Mesendoderm (in vitro differentiated cells): ENCODE data around the gene SHROOM4.

Experiments used
- DNase-seq: peaks from one replicate; pipeline ENCODE4 v3.0.0; 2013
- H2AK5ac ChIP-seq: 2 replicates; pipeline ENCODE4 v1.6.1; 2013; ENCODE audit warnings: low read length, inconsistent platforms
- H2BK120ac ChIP-seq: 2 replicates; pipeline ENCODE4 v1.6.1; 2013; ENCODE audit warnings: low read depth, mild to moderate bottlenecking, low read length, moderate library complexity, mixed read lengths
- H2BK15ac ChIP-seq: replicated peaks from 2 replicates; pipeline ENCODE4 v1.6.1; 2013; ENCODE audit warnings: low read depth, mild to moderate bottlenecking, moderate library complexity
- H2BK5ac ChIP-seq: 2 replicates; pipeline ENCODE4 v1.6.1; 2013; ENCODE audit warnings: low read length, inconsistent platforms
- H3K18ac ChIP-seq: 2 replicates; pipeline ENCODE4 v1.6.1; 2013; ENCODE audit warnings: mild to moderate bottlenecking, low read length, mixed read lengths
- H3K23ac ChIP-seq: one replicate; pipeline ENCODE4 v1.6.1; 2013; ENCODE audit warnings: low read length
- H3K27ac ChIP-seq: 2 replicates; pipeline ENCODE4 v1.5.1; 2013; ENCODE audit warnings: low read depth, mild to moderate bottlenecking, inconsistent platforms, low read length, moderate library complexity
- H3K27me3 ChIP-seq: 2 replicates; pipeline ENCODE4 v1.6.1; 2013; ENCODE audit warnings: low read length, control low read depth, mild to moderate bottlenecking, inconsistent platforms; ENCODE audit not compliant: insufficient read depth, poor library complexity
- H3K36me3 ChIP-seq: 2 replicates; pipeline ENCODE4 v1.6.1; 2013; ENCODE audit warnings: low read length, inconsistent platforms; ENCODE audit not compliant: control insufficient read depth, insufficient read depth
- H3K4ac ChIP-seq: one replicate; pipeline ENCODE4 v1.6.1; 2013; ENCODE audit warnings: low read depth, mild to moderate bottlenecking, low read length, moderate library complexity
- H3K4me1 ChIP-seq: 2 replicates; pipeline ENCODE4 v1.6.1; 2013; ENCODE audit warnings: low read depth, low read length, inconsistent platforms; ENCODE audit not compliant: control insufficient read depth
- H3K4me2 ChIP-seq: 2 replicates; pipeline ENCODE4 v1.6.1; 2013; ENCODE audit warnings: low read length
- H3K4me3 ChIP-seq: 2 replicates; pipeline ENCODE4 v1.5.1; 2013; ENCODE audit warnings: mild to moderate bottlenecking, low read length
- H3K56ac ChIP-seq: one replicate; pipeline ENCODE4 v1.6.1; 2013; ENCODE audit warnings: low read length
- H3K79me1 ChIP-seq: 2 replicates; pipeline ENCODE4 v1.6.1; 2013; ENCODE audit warnings: low read length, inconsistent platforms
- H3K79me2 ChIP-seq: 2 replicates; pipeline ENCODE4 v1.6.1; 2013; ENCODE audit warnings: mild to moderate bottlenecking, low read length; ENCODE audit not compliant: control insufficient read depth, insufficient read depth
- H3K9ac ChIP-seq: 2 replicates; pipeline ENCODE4 v1.6.1; 2013; ENCODE audit warnings: low read length, inconsistent platforms
- H4K5ac ChIP-seq: one replicate; pipeline ENCODE4 v1.6.1; 2013; ENCODE audit warnings: low read length
- H4K8ac ChIP-seq: one replicate; pipeline ENCODE4 v1.6.1; 2013; ENCODE audit warnings: low read depth, mild to moderate bottlenecking, control low read depth, low read length, moderate library complexity
- WGBS: extraction: QIAGEN DNeasy Blood & Tissue Kit; methylation state at CpG from one replicate; pipeline ENCODE4 v1.1.7; 2013; ENCODE audit warnings: low lambda C conversion rate, missing lambda C conversion rate; ENCODE audit not compliant: insufficient coverage; ENCODE audit errors: extremely low coverage; 5-methylcytosine and 5-hydroxymethylcytosine counted together

Gene SHROOM4

DNA sequence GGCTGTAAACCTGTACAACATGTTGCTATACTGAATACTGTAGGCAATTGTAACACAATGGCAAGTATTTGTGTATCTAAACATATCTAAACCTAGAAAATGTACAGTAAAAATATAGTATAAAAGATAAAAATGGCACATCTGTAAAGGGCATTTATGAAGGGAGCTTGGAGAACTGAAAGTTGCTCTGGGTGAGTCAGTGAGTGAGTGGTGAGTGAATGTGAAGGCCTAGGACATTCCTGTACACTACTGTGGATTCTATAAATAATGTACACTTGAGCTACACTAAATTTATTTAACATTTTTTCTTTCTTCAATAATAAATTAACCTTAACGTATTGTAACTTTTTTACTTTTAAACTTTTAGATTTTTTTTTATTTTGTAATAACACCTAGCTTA, 5.0 kb upstream of the SHROOM4 start:
- no peak overlapping the region for H3K56ac ChIP-seq
- no peaks in the 10 kb centered on the region for H3K4me1 ChIP-seq
- H3K4me2 ChIP-seq = no peak overlapping the region
- H2BK5ac ChIP-seq = no peak overlapping the region
- H3K36me3 ChIP-seq = no peaks in the 10 kb centered on the region
- no peaks in the 10 kb centered on the region for H3K27me3 ChIP-seq
- H3K23ac ChIP-seq = no peak overlapping the region
- H4K5ac ChIP-seq = no peak overlapping the region
- H3K4ac ChIP-seq = no peak overlapping the region
- 100% methylated on average over 1 of the region's 1 CpG for WGBS
- H2BK15ac ChIP-seq = no peak overlapping the region
- H3K79me1 ChIP-seq = no peaks in the 10 kb centered on the region
- no peaks in the 10 kb centered on the region for H3K79me2 ChIP-seq
- H3K18ac ChIP-seq = no peak overlapping the region
- no peak overlapping the region for H2BK120ac ChIP-seq
- H3K9ac ChIP-seq = no peak overlapping the region
- H2AK5ac ChIP-seq = no peak overlapping the region
- H4K8ac ChIP-seq = no peak overlapping the region
- no peak for DNase-seq
- no peak overlapping the region for H3K4me3 ChIP-seq
- no peak overlapping the region for H3K27ac ChIP-seq

DNA sequence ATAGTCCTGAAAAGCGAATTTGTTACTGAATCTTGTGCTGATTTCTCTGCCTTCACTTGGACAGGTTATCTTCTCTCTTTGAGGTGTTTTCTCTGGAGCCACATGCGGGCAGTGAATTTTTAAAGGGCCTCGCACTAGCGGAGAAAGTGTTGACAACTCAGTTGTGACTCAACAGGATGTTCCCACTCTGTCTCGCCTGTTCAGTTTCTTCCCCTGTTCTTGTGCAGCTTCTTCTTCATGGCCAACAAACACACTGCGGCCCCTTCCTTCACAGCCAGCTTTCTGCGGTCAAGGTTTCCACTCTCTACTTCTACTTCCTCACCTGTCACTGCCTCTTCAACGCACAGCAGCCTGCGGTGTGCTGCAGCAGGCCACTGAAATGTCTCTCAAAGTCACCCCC, 1.1 kb upstream of the SHROOM4 start:
- Histone ChIP-seq H2AK5ac (no peak overlapping the region), H3K4ac (no peak overlapping the region), H4K5ac (no peak overlapping the region), H4K8ac (no peak overlapping the region), H3K9ac (no peak overlapping the region), H2BK5ac (no peak overlapping the region), H2BK120ac (no peak overlapping the region), H3K36me3 (no peaks in the 10 kb centered on the region), H3K4me1 (no peaks in the 10 kb centered on the region), H3K23ac (no peak overlapping the region), H3K56ac (no peak overlapping the region), H2BK15ac (no peak overlapping the region), H3K27ac (no peak overlapping the region), H3K27me3 (no peaks in the 10 kb centered on the region), H3K18ac (no peak overlapping the region), H3K79me1 (no peaks in the 10 kb centered on the region), H3K4me2 (no peak overlapping the region), H3K79me2 (no peaks in the 10 kb centered on the region), H3K4me3 (no peak overlapping the region)
- no peak for DNase-seq
- no CpG with 5 or more reads among the region's 9 CpGs for WGBS

- no peaks in the 10 kb centered on the region for H3K79me1 ChIP-seq
- H2BK120ac ChIP-seq = no peak overlapping the region
- no peaks in the 10 kb centered on the region for H3K79me2 ChIP-seq
- H3K4me2 ChIP-seq = peak overlapping the region; percentile 40
- no CpG with 5 or more reads among the region's 6 CpGs for WGBS
- H3K18ac ChIP-seq = no peak overlapping the region
- H4K5ac ChIP-seq = no peak overlapping the region
- H3K27me3 ChIP-seq = no peaks in the 10 kb centered on the region
- no peak overlapping the region for H3K4me3 ChIP-seq
- no peak overlapping the region for H4K8ac ChIP-seq
- H3K56ac ChIP-seq = peak overlapping the region; percentile 81
- DNase-seq = no peak
- peak overlapping the region; percentile 54 for H3K9ac ChIP-seq
- H3K27ac ChIP-seq = peak overlapping the region; percentile 12
- no peak overlapping the region for H3K4ac ChIP-seq
- H2AK5ac ChIP-seq = no peak overlapping the region
- no peaks in the 10 kb centered on the region for H3K36me3 ChIP-seq
- H2BK5ac ChIP-seq = no peak overlapping the region
- H3K4me1 ChIP-seq = no peaks in the 10 kb centered on the region
- no peak overlapping the region for H2BK15ac ChIP-seq
- no peak overlapping the region for H3K23ac ChIP-seq
Measured at GRCh38 chrX:50814701-50815100, 707 bp upstream of the SHROOM4 start.

- H2BK5ac ChIP-seq = no peak overlapping the region
- no CpG with 5 or more reads among the region's 59 CpGs for WGBS
- peak overlapping the region; percentile 28 for H3K27ac ChIP-seq
Measured at GRCh38 chrX:50812995-50813842, 775 bp downstream of the SHROOM4 start.

GRCh38 chrX:50805276-50805675, 8.7 kb downstream of the SHROOM4 start:
- no peaks in the 10 kb centered on the region for H3K27me3 ChIP-seq
- WGBS = no CpG with 5 or more reads among the region's 4 CpGs
- H2AK5ac ChIP-seq = no peak overlapping the region
- no peak overlapping the region for H3K4me2 ChIP-seq
- H4K8ac ChIP-seq = no peak overlapping the region
- H4K5ac ChIP-seq = no peak overlapping the region
- H3K4me1 ChIP-seq = no peaks in the 10 kb centered on the region
- H3K18ac ChIP-seq = no peak overlapping the region
- H2BK120ac ChIP-seq = no peak overlapping the region
- no peak for DNase-seq
- no peak overlapping the region for H3K4me3 ChIP-seq
- H3K23ac ChIP-seq = no peak overlapping the region
- no peaks in the 10 kb centered on the region for H3K36me3 ChIP-seq
- no peak overlapping the region for H2BK15ac ChIP-seq
- no peak overlapping the region for H3K9ac ChIP-seq
- H3K4ac ChIP-seq = no peak overlapping the region
- H3K79me1 ChIP-seq = no peaks in the 10 kb centered on the region
- H2BK5ac ChIP-seq = no peak overlapping the region
- no peaks in the 10 kb centered on the region for H3K79me2 ChIP-seq
- no peak overlapping the region for H3K56ac ChIP-seq
- no peak overlapping the region for H3K27ac ChIP-seq

More at GRCh38 chrX:50812995-50813842, 775 bp downstream of the SHROOM4 start:
- no peaks in the 10 kb centered on the region for H3K79me2 ChIP-seq
- DNase-seq = peak; percentile 63
- H3K4me2 ChIP-seq = peak overlapping the region; percentile 61
- no peak overlapping the region for H2BK15ac ChIP-seq
- H4K8ac ChIP-seq = no peak overlapping the region
- H3K79me1 ChIP-seq = no peaks in the 10 kb centered on the region
- no peak overlapping the region for H3K23ac ChIP-seq
- no peaks in the 10 kb centered on the region for H3K27me3 ChIP-seq
- H3K4ac ChIP-seq = no peak overlapping the region
- peak overlapping the region; percentile 74 for H3K9ac ChIP-seq
- H3K36me3 ChIP-seq = no peaks in the 10 kb centered on the region
- no peaks in the 10 kb centered on the region for H3K4me1 ChIP-seq
- no peak overlapping the region for H2AK5ac ChIP-seq
- no peak overlapping the region for H4K5ac ChIP-seq
- H3K56ac ChIP-seq = peak overlapping the region; percentile 93
- H3K4me3 ChIP-seq = peak overlapping the region; percentile 55
- H3K18ac ChIP-seq = peak overlapping the region; percentile 23
- H2BK120ac ChIP-seq = no peak overlapping the region

- H2BK15ac ChIP-seq = no peak overlapping the region
- H3K4me1 ChIP-seq = no peaks in the 10 kb centered on the region
- H3K18ac ChIP-seq = no peak overlapping the region
- no peaks in the 10 kb centered on the region for H3K36me3 ChIP-seq
- H2BK120ac ChIP-seq = no peak overlapping the region
- H2BK5ac ChIP-seq = no peak overlapping the region
- no peak overlapping the region for H2AK5ac ChIP-seq
- no peak overlapping the region for H3K27ac ChIP-seq
- no peak overlapping the region for H3K4me2 ChIP-seq
- H3K27me3 ChIP-seq = no peaks in the 10 kb centered on the region
- H4K5ac ChIP-seq = no peak overlapping the region
- DNase-seq = no peak
- no peak overlapping the region for H4K8ac ChIP-seq
- no peaks in the 10 kb centered on the region for H3K79me1 ChIP-seq
- H3K23ac ChIP-seq = no peak overlapping the region
- H3K79me2 ChIP-seq = no peaks in the 10 kb centered on the region
- no CpG with 5 or more reads among the region's 2 CpGs for WGBS
- no peak overlapping the region for H3K4me3 ChIP-seq
- H3K56ac ChIP-seq = peak overlapping the region; percentile 22
- no peak overlapping the region for H3K9ac ChIP-seq
- no peak overlapping the region for H3K4ac ChIP-seq
Measured at GRCh38 chrX:50801135-50801534, 12.9 kb downstream of the SHROOM4 start.
